ENCODE measurements around the gene ZSWIM3. TPM values are rescaled to one million over a fixed set of nuclear protein-coding genes. Genes with fewer than 3 reads are reported as not detected.

Gene ZSWIM3
- total and polyA plus RNA-seq, 2 of the 13 experiments (the other 11 are each of a cell fraction or from before 2014, with no cell fraction given): 5.2 to 5.8 TPM

- TF ChIP-seq, protein P1, sequence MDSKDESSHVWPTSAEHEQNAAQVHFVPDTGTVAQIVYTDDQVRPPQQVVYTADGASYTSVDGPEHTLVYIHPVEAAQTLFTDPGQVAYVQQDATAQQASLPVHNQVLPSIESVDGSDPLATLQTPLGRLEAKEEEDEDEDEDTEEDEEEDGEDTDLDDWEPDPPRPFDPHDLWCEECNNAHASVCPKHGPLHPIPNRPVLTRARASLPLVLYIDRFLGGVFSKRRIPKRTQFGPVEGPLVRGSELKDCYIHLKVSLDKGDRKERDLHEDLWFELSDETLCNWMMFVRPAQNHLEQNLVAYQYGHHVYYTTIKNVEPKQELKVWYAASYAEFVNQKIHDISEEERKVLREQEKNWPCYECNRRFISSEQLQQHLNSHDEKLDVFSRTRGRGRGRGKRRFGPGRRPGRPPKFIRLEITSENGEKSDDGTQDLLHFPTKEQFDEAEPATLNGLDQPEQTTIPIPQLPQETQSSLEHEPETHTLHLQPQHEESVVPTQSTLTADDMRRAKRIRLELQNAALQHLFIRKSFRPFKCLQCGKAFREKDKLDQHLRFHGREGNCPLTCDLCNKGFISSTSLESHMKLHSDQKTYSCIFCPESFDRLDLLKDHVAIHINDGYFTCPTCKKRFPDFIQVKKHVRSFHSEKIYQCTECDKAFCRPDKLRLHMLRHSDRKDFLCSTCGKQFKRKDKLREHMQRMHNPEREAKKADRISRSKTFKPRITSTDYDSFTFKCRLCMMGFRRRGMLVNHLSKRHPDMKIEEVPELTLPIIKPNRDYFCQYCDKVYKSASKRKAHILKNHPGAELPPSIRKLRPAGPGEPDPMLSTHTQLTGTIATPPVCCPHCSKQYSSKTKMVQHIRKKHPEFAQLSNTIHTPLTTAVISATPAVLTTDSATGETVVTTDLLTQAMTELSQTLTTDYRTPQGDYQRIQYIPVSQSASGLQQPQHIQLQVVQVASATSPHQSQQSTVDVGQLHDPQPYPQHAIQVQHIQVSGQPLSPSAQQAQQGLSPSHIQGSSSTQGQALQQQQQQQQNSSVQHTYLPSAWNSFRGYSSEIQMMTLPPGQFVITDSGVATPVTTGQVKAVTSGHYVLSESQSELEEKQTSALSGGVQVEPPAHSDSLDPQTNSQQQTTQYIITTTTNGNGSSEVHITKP (CRISPR knock-in tag; IDR thresholded peaks at IDR 0.05; ENCODE audit: low read depth): peak; percentile 82; the same call in 1 of the 2 replicates
- TF ChIP-seq RXRB (CRISPR knock-in tag; IDR thresholded peaks at IDR 0.05; ENCODE audit: borderline replicate concordance) (peak; percentile 84), ZFP36L1 (CRISPR knock-in tag; IDR thresholded peaks at IDR 0.05) (0 out of 2 replicates have a peak, but pooled peaks have one; percentile 51), ZNF879 (CRISPR knock-in tag; IDR thresholded peaks at IDR 0.05) (0 out of 2 replicates have a peak, but pooled peaks have one; percentile 11), GATAD1 (CRISPR knock-in tag; IDR thresholded peaks at IDR 0.05) (peak; percentile 82), SNAI1 (CRISPR knock-in tag; IDR thresholded peaks at IDR 0.05; ENCODE audit: borderline replicate concordance) (no peak), SRF (IDR thresholded peaks at IDR 0.05; ENCODE audit: low read depth, low read length) (no peak), ETV5 (CRISPR knock-in tag; IDR thresholded peaks at IDR 0.05; ENCODE audit: borderline replicate concordance) (peak; percentile 63), ZFP90 (CRISPR knock-in tag; IDR thresholded peaks at IDR 0.05; ENCODE audit: borderline replicate concordance) (peak; percentile 76; the same call in 1 of the 2 replicates), ZSCAN29 (CRISPR knock-in tag; conservative IDR thresholded peaks at IDR 0.05) (no peak), ZNF678 (CRISPR knock-in tag; IDR thresholded peaks at IDR 0.05) (no peak), RELA (CRISPR knock-in tag; IDR thresholded peaks at IDR 0.05) (no peak; the same call in 1 of the 2 replicates), MBNL3 (CRISPR knock-in tag; conservative IDR thresholded peaks at IDR 0.05) (no peak), MTF1 (CRISPR knock-in tag; IDR thresholded peaks at IDR 0.05) (no peak), NR0B2 (CRISPR knock-in tag; IDR thresholded peaks at IDR 0.05) (peak; percentile 94; the same call in 1 of the 2 replicates), CHD2 (IDR thresholded peaks at IDR 0.05; ENCODE audit: low read depth, low read length) (peak; percentile 58)
- TF ChIP-seq, protein P2, sequence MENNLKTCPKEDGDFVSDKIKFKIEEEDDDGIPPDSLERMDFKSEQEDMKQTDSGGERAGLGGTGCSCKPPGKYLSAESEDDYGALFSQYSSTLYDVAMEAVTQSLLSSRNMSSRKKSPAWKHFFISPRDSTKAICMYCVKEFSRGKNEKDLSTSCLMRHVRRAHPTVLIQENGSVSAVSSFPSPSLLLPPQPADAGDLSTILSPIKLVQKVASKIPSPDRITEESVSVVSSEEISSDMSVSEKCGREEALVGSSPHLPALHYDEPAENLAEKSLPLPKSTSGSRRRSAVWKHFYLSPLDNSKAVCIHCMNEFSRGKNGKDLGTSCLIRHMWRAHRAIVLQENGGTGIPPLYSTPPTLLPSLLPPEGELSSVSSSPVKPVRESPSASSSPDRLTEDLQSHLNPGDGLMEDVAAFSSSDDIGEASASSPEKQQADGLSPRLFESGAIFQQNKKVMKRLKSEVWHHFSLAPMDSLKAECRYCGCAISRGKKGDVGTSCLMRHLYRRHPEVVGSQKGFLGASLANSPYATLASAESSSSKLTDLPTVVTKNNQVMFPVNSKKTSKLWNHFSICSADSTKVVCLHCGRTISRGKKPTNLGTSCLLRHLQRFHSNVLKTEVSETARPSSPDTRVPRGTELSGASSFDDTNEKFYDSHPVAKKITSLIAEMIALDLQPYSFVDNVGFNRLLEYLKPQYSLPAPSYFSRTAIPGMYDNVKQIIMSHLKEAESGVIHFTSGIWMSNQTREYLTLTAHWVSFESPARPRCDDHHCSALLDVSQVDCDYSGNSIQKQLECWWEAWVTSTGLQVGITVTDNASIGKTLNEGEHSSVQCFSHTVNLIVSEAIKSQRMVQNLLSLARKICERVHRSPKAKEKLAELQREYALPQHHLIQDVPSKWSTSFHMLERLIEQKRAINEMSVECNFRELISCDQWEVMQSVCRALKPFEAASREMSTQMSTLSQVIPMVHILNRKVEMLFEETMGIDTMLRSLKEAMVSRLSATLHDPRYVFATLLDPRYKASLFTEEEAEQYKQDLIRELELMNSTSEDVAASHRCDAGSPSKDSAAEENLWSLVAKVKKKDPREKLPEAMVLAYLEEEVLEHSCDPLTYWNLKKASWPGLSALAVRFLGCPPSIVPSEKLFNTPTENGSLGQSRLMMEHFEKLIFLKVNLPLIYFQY (CRISPR knock-in tag; IDR thresholded peaks at IDR 0.05; ENCODE audit: borderline replicate concordance): peak; percentile 85
- TF ChIP-seq, protein P3, sequence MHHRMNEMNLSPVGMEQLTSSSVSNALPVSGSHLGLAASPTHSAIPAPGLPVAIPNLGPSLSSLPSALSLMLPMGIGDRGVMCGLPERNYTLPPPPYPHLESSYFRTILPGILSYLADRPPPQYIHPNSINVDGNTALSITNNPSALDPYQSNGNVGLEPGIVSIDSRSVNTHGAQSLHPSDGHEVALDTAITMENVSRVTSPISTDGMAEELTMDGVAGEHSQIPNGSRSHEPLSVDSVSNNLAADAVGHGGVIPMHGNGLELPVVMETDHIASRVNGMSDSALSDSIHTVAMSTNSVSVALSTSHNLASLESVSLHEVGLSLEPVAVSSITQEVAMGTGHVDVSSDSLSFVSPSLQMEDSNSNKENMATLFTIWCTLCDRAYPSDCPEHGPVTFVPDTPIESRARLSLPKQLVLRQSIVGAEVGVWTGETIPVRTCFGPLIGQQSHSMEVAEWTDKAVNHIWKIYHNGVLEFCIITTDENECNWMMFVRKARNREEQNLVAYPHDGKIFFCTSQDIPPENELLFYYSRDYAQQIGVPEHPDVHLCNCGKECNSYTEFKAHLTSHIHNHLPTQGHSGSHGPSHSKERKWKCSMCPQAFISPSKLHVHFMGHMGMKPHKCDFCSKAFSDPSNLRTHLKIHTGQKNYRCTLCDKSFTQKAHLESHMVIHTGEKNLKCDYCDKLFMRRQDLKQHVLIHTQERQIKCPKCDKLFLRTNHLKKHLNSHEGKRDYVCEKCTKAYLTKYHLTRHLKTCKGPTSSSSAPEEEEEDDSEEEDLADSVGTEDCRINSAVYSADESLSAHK (CRISPR knock-in tag; IDR thresholded peaks at IDR 0.05; ENCODE audit: borderline replicate concordance): peak; percentile 40; the same call in 1 of the 2 replicates
These were observed 32.9 kb downstream of the ZSWIM3 start (continued) for GRCh38 chr20:45890077-45890984.

Measured in HepG2 (cell line).